ENCODE measurements around the gene TNFSF11.

Gene TNFSF11

GRCh38 chr13:42612021-42612765 lies 38.2 kb downstream of the TNFSF11 start:
- DNase-seq: no peak

GRCh38 chr13:42614436-42615035 lies 40.6 kb downstream of the TNFSF11 start:
- no peak for DNase-seq

GRCh38 chr13:42615691-42616090 lies 41.7 kb downstream of the TNFSF11 start:
- peak; percentile 6 for DNase-seq

GRCh38 chr13:42617221-42617620 lies 43.3 kb downstream of the TNFSF11 start:
- DNase-seq: no peak

GRCh38 chr13:42623916-42624315 lies 50.0 kb downstream of the TNFSF11 start:
- no peak for DNase-seq

GRCh38 chr13:42625611-42626010 lies 51.7 kb downstream of the TNFSF11 start:
- DNase-seq: no peak

GRCh38 chr13:42626176-42626860 lies 52.4 kb downstream of the TNFSF11 start:
- DNase-seq: no peak

GRCh38 chr13:42628666-42629065 lies 54.7 kb downstream of the TNFSF11 start:
- no peak for DNase-seq

GRCh38 chr13:42631181-42631580 lies 57.2 kb downstream of the TNFSF11 start:
- no peak for DNase-seq

- DNase-seq: no peak
Observed at GRCh38 chr13:42633495-42633894, 59.5 kb downstream of the TNFSF11 start.

- DNase-seq: no peak
Observed at GRCh38 chr13:42638101-42638500, 64.1 kb downstream of the TNFSF11 start.

- no peak for DNase-seq
Observed at GRCh38 chr13:42638886-42639285, 64.9 kb downstream of the TNFSF11 start.

GRCh38 chr13:42643076-42643475 lies 69.1 kb downstream of the TNFSF11 start:
- no peak for DNase-seq

GRCh38 chr13:42644841-42645240 lies 70.9 kb downstream of the TNFSF11 start:
- DNase-seq: no peak

- no peak for DNase-seq
Observed at GRCh38 chr13:42645717-42646116, 71.8 kb downstream of the TNFSF11 start.

- DNase-seq: no peak
Observed at GRCh38 chr13:42649141-42649540, 75.2 kb downstream of the TNFSF11 start.

GRCh38 chr13:42649831-42650230 lies 75.9 kb downstream of the TNFSF11 start:
- no peak for DNase-seq

- no peak for DNase-seq
Observed at GRCh38 chr13:42650506-42650905, 76.6 kb downstream of the TNFSF11 start.

- DNase-seq: no peak
Observed at GRCh38 chr13:42651936-42652641, 78.1 kb downstream of the TNFSF11 start.

- no peak for DNase-seq
Observed at GRCh38 chr13:42652642-42653415, 78.9 kb downstream of the TNFSF11 start.

GRCh38 chr13:42653679-42654078 lies 79.7 kb downstream of the TNFSF11 start:
- DNase-seq: no peak

- DNase-seq: no peak
Observed at GRCh38 chr13:42654212-42654611, 80.3 kb downstream of the TNFSF11 start.

GRCh38 chr13:42654722-42655121 lies 80.8 kb downstream of the TNFSF11 start:
- peak; percentile 4 for DNase-seq

Measured in HCEC 1CT (cell line).